Gastroesophageal sphincter (tissue), 4 donors: ENCODE results near the gene GDPGP1. TPM values are rescaled to one million over a fixed set of nuclear protein-coding genes. Genes with fewer than 3 reads are reported as not detected.

Experiments
- ATAC-seq: fragments of 150-250 bp; one replicate; pipeline ENCODE4 v1.9.1; 2016; ENCODE audit warnings: mild to moderate bottlenecking, moderate library complexity
- H3K27ac ChIP-seq, 4 donors: fragments of 200-600 bp; sonication (generic) in 3 of 4; 1 replicate in 3 of 4; 2 replicates in 1 of 4; pipeline ENCODE4 v1.5.1; 2016 to 2019
- H3K27me3 ChIP-seq: fragments of 200-600 bp; sonication (generic); one replicate; pipeline ENCODE4 v1.5.1; 2019
- H3K36me3 ChIP-seq, 2 donors: fragments of 200-600 bp; sonication (generic); one replicate each; pipeline ENCODE4 v1.5.1; 2019; ENCODE audit warnings: control low read depth in 1 of 2
- H3K4me1 ChIP-seq, 3 donors: fragments of 200-600 bp; sonication (generic); 1 replicate in 2 of 3; 2 replicates in 1 of 3; pipeline ENCODE4 v1.5.1; 2016 to 2019; ENCODE audit warnings: control low read depth in 2 of 3
- H3K4me3 ChIP-seq, 2 donors: fragments of 200-600 bp; sonication (generic); one replicate each; pipeline ENCODE4 v1.5.1; 2019; ENCODE audit warnings: mild to moderate bottlenecking in 1 of 2, moderate library complexity in 1 of 2
- H3K9me3 ChIP-seq, 3 donors: fragments of 200-600 bp; sonication (generic); one replicate each; pipeline ENCODE4 v1.5.1; 2017 to 2019; ENCODE audit warnings: control low read depth in 2 of 3
- WGBS, 2 donors: methylation state at CpG; one replicate each; pipeline ENCODE4 v1.1.5; 2018; ENCODE audit warnings: low coverage in 1 of 2; 5-methylcytosine and 5-hydroxymethylcytosine counted together
- small RNA-seq, 4 donors: library from RNA; depleted of rRNA; stranded (forward); fragments of <200 nt; gene quantifications; one replicate each; pipeline ENCODE3, GENCODE V24; 2016
- total RNA-seq, 4 donors: library from RNA; depleted of rRNA; stranded (reverse); fragments of >200 nt; gene quantifications; one replicate each; pipeline ENCODE4 v1.1.0, GENCODE V29; 2016
- TF ChIP-seq, protein P1 (sequence below), 4 experiments: fragments of 200-600 bp in 2 of 4; fragments of 450-650 bp in 2 of 4; sonication (generic) in 1 of 4; IDR thresholded peaks; one replicate each; pipeline ENCODE4 v1.5.1; 2017 to 2019; ENCODE audit warnings: antibody characterized with exemption in 4 of 4, mild to moderate bottlenecking in 2 of 4, moderate library complexity in 2 of 4

GDPGP1 gene
- total RNA-seq, 4 donors from 2014 or later, result 2.0 to 8.9 (median 7.5) TPM

DNA sequence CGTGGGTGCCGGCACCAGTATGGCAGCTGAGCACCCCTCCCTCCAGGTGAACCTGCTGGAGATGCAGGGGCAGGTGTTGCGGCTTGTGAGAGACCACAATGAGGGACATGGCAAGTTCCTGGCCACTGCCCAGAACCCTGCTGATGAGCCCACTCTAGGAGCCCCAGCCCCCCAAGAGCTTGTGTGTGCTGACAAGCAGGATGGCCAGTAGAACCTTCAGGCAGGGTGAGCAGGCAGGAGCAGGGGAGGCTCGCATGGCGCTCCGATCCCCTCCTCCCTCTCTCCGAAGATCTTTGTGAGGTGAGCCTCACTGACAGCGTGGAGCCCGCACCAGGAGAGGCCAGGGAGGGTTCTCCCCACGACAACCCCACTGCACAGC lies 61.2 kb downstream of the GDPGP1 start:
- Histone ChIP-seq H3K4me3 (no peak overlapping the region), H3K4me1 (peaks cover 0 to 6% (median 0%) of the 10 kb centered on the region in 3 donors), H3K27ac (no peak overlapping the region), H3K9me3 (no peaks in the 10 kb centered on the region), H3K27me3 (no peaks in the 10 kb centered on the region), H3K36me3 (no peaks in the 10 kb centered on the region)
- 17% methylated on average over 1 of the region's 10 CpGs; no CpG with 5 or more reads in 1 of the 2 donors for WGBS, 2 donors
- TF ChIP-seq, protein P1, sequence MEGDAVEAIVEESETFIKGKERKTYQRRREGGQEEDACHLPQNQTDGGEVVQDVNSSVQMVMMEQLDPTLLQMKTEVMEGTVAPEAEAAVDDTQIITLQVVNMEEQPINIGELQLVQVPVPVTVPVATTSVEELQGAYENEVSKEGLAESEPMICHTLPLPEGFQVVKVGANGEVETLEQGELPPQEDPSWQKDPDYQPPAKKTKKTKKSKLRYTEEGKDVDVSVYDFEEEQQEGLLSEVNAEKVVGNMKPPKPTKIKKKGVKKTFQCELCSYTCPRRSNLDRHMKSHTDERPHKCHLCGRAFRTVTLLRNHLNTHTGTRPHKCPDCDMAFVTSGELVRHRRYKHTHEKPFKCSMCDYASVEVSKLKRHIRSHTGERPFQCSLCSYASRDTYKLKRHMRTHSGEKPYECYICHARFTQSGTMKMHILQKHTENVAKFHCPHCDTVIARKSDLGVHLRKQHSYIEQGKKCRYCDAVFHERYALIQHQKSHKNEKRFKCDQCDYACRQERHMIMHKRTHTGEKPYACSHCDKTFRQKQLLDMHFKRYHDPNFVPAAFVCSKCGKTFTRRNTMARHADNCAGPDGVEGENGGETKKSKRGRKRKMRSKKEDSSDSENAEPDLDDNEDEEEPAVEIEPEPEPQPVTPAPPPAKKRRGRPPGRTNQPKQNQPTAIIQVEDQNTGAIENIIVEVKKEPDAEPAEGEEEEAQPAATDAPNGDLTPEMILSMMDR (IDR thresholded peaks at IDR 0.05), result no peak
- ATAC-seq, result no peak

Small RNA genes lying within 50 kb of the gene (small RNA-seq; reads per million reads assigned to genes)
- 0 reads per million in 4 donors for gene AC091167.3
- gene RN7SL736P, result 0 reads per million in 4 donors

Other genes with a start within 250 kb of the GDPGP1 start
- gene ZNF710, start 232.9 kb upstream of the GDPGP1 start, total RNA-seq, result 10 to 100 TPM in 3 of 4 donors, 1 to 10 TPM in 1; 7.3 to 13.2 (median 11.4) TPM
- 100 to 1,000 TPM in 3 of 4 donors, 10 to 100 TPM in 1; 45.2 to 289 (median 132) TPM for gene IDH2, start 131.7 kb upstream of the GDPGP1 start, total RNA-seq
- gene SEMA4B, start 32.9 kb upstream of the GDPGP1 start, total RNA-seq, result 10 to 100 TPM; 18.7 to 44.9 (median 41.9) TPM
- gene CIB1, start 268 bp upstream of the GDPGP1 start, total RNA-seq, result 10 to 100 TPM; 22.8 to 35.6 (median 25.5) TPM
- gene TTLL13, start 15.3 kb downstream of the GDPGP1 start, total RNA-seq, result under 1 TPM in 1 of 4 donors, not detected in 3; 0.54 TPM
- 100 to 1,000 TPM; 127 to 182 (median 151) TPM for gene NGRN, start 31.5 kb downstream of the GDPGP1 start, total RNA-seq
- 10 to 100 TPM in 1 of 4 donors, 1 to 10 TPM in 2, under 1 TPM in 1; 0.78 to 17.2 (median 1.1) TPM for gene ZNF774, start 118.1 kb downstream of the GDPGP1 start, total RNA-seq
- 100 to 1,000 TPM; 210 to 360 (median 245) TPM for gene IQGAP1, start 154.0 kb downstream of the GDPGP1 start, total RNA-seq